Activated CD4-positive, alpha-beta T cell treated with anti-CD3 and anti-CD28 coated beads, Interleukin-2, amount 10 ng/mL, durations not matched to agents 24 days and 14 days (primary cell): ENCODE measurements around the gene ADAMTS12. TPM values are rescaled to one million over a fixed set of nuclear protein-coding genes. Genes with fewer than 3 reads are reported as not detected.

ENCODE experiments used
- DNase-seq: peaks from one replicate; pipeline ENCODE4 v3.0.0; 2022
- H3K27ac Mint-ChIP-seq: one replicate; pipeline ENCODE4 v1.8.0; 2022; ENCODE audit warnings: mild to moderate bottlenecking, mixed read lengths
- H3K27me3 Mint-ChIP-seq: one replicate; pipeline ENCODE4 v1.8.0; 2022; ENCODE audit warnings: mixed read lengths
- H3K36me3 Mint-ChIP-seq: one replicate; pipeline ENCODE4 v1.8.0; 2022; ENCODE audit warnings: low read depth, mild to moderate bottlenecking, mixed read lengths
- H3K4me1 Mint-ChIP-seq: one replicate; pipeline ENCODE4 v1.8.0; 2021; ENCODE audit warnings: mixed read lengths
- H3K4me3 Mint-ChIP-seq: one replicate; pipeline ENCODE4 v1.8.0; 2022; ENCODE audit warnings: mild to moderate bottlenecking, moderate library complexity, mixed read lengths
- H3K9me3 Mint-ChIP-seq: one replicate; pipeline ENCODE4 v1.8.0; 2021; ENCODE audit warnings: mixed read lengths
- intact Hi-C: fragments of 100-400 bp; cut with micrococcal nuclease; formaldehyde crosslinking; loops from one replicate; pipeline ENCODE4 v1.15.1; 2023
- total RNA-seq: library from RNA; stranded (reverse); gene quantifications from 2 replicates; pipeline ENCODE4 v1.2.3, GENCODE V29; 2022

The ADAMTS12 gene
- total RNA-seq, 1 donor from 2014 or later = not detected

DNA sequence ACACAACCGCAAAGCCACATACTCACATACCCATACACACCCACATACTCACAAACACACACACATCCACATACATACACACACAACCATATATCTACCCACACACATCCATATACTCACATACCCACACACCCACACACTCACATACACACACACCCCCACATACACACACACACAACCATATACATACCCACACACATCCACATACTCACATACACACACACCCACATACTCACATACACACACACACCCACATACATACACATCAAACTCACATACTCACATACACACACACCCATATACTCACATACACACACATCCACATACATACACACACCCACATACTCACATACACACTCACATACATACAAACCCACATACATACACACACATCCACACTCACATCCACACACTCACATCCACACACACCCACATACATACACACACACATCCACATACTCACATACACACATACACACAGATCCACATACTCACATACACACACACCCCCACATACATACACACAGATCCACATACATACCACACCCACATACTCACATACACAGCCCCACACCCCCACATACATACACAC, 220.0 kb downstream of the ADAMTS12 start:
- H3K4me1 Mint-ChIP-seq = no peaks in the 10 kb centered on the region

DNA sequence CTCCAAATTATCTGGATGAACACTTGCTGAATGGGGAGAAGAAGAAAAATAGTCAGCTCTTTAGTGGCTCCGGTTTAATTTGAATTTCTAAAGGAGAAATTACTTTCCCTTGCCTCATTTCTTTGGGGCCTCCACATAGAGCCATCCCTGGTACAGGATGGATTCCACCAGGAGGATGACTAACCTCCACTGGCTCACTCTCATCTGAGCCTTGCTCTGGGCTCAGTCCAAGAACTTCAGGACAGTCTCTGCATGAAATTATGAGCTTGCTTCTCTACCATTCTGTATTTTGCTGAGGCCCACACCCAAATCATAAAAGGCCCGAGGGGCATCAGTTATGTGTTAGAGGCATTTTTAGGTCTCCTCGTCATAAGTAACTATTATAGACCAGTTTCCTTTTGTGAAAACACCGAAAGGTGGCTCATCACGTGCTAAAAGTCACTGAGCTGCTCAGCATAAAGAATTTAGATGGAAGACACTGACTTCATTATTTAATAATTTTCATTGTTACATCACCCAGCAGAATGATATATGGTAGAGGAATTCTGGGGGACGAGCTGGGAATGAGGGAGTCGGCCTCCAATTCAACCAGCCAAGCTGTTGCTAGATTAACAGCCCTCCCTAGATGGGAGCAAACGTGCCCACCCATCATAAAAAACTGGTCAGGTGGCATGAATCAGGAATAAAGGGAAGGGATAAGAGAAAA, 228.9 kb downstream of the ADAMTS12 start:
- H3K9me3 Mint-ChIP-seq = no peaks in the 10 kb centered on the region
- H3K36me3 Mint-ChIP-seq = no peaks in the 10 kb centered on the region
- H3K27ac Mint-ChIP-seq = no peak overlapping the region
- H3K4me1 Mint-ChIP-seq = no peaks in the 10 kb centered on the region
- H3K4me3 Mint-ChIP-seq = no peak overlapping the region
- DNase-seq = no peak
- no peaks in the 10 kb centered on the region for H3K27me3 Mint-ChIP-seq
- intact Hi-C loops = no loop called here

More for the DNA sequence above, 220.0 kb downstream of the ADAMTS12 start:
- intact Hi-C loops = no loop called here
- no peaks in the 10 kb centered on the region for H3K27me3 Mint-ChIP-seq
- H3K4me3 Mint-ChIP-seq = no peak overlapping the region
- H3K36me3 Mint-ChIP-seq = no peaks in the 10 kb centered on the region
- H3K27ac Mint-ChIP-seq = no peak overlapping the region
- DNase-seq = no peak
- H3K9me3 Mint-ChIP-seq = no peaks in the 10 kb centered on the region

DNA sequence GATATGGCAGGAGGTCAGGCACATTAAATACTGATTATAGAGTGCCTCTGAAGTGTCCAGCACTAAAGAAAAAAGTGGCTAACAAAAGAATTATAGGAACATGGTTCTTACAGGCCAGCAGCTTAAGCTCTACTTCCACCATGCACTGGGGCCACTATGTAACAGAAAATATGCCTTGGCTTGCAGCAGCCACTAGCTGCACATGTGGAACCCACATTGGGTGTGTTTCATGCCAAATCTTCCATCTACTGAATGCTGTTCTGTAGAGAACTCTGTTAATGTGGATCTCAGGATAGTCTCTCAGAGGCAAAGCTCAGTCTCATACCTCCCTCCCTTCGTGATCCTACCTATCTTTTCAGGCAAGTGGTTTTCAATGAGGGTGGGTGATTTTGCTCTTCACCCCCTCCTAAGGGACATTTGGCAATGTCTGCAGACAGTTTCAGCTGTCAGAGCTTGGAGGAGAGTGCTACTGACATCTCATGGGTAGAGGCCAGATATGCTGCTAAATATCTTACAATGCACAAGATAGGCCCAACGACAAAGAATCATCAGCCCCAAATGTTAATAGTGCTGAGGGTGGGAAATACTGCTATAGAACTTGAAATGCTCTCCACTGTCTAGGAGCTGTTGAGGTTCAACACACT, 232.1 kb downstream of the ADAMTS12 start:
- intact Hi-C loops = no loop called here
- Mint-ChIP-seq H3K27me3 (no peaks in the 10 kb centered on the region), H3K36me3 (no peaks in the 10 kb centered on the region), H3K27ac (no peak overlapping the region), H3K9me3 (no peaks in the 10 kb centered on the region), H3K4me1 (no peaks in the 10 kb centered on the region), H3K4me3 (no peak overlapping the region)
- no peak for DNase-seq

DNA sequence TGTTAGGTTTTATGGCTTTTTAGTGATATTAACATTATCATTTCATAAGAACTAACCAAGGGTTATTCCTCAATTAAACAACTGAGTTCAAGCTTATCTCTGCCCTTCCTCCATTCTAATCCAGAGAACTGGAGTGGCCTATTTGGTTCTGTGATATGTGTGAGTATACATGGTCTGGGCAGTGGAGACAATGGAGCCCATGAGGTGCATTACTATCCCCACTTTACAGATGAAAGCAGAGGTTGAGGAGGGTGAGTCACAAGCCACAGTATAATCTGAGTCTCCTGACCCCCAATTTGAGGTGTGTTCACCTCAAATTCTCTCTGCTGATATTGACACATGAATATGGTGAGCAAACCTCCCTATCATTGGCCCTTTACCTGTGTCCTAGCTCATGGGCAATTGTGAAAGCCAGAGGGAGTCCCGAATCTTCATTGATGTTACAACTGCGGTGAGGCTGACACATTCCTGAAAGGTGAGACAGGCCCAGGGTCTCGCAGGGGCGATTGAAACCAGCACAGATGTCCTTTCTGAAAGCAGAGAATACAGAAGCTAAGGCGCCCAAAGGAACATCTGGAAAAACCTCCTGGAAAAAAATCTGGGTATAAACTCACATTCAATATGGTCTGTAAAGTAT, 233.9 kb downstream of the ADAMTS12 start:
- Mint-ChIP-seq H3K36me3 (no peaks in the 10 kb centered on the region), H3K27ac (no peak overlapping the region), H3K27me3 (no peaks in the 10 kb centered on the region), H3K9me3 (no peaks in the 10 kb centered on the region), H3K4me3 (no peak overlapping the region), H3K4me1 (no peaks in the 10 kb centered on the region)
- intact Hi-C loops = no loop called here
- no peak for DNase-seq

DNA sequence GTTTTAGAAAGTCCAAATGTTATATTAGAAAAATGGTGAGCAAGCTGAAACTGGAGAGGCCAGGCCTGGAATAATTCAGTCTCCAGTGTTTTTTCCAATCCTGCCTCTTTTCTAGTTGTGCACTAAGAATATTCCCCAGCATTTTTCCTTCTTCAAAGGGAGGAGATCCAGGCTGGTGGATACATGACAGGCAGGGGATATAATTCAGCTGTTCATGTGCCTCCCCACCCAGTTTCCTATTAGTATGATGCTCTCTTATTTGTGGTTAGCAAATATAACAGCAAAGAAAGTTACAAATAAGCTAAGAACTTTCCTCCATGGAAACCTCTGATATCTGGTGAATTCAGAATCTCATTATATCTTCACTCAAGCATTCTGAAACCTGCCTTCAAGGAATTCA, 234.6 kb downstream of the ADAMTS12 start:
- no peaks in the 10 kb centered on the region for H3K36me3 Mint-ChIP-seq
- no peak for DNase-seq
- no peaks in the 10 kb centered on the region for H3K9me3 Mint-ChIP-seq
- no peak overlapping the region for H3K4me3 Mint-ChIP-seq
- H3K4me1 Mint-ChIP-seq = no peaks in the 10 kb centered on the region
- H3K27ac Mint-ChIP-seq = no peak overlapping the region
- no peaks in the 10 kb centered on the region for H3K27me3 Mint-ChIP-seq
- intact Hi-C loops = no loop called here

DNA sequence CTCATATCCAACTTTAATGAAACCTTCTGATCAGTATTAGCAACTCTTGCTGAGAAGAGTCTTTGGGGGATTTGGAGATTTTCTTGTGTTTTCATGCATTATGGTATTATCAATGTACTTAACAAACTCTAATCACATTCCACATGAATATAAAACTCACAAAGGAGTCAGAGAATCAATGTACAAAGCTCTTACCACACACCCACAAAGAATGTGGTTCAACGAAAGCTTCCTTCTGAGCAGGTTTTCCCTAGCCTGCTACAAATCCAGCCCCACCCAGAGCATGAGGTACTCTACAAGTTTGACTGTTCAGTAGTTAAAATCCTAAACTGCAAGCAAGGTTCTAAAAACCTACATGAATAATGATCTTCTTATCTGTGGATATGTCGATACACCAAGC, 240.9 kb downstream of the ADAMTS12 start:
- H3K36me3 Mint-ChIP-seq = no peaks in the 10 kb centered on the region
- H3K4me1 Mint-ChIP-seq = no peaks in the 10 kb centered on the region
- no peaks in the 10 kb centered on the region for H3K27me3 Mint-ChIP-seq
- H3K27ac Mint-ChIP-seq = no peak overlapping the region
- intact Hi-C loops = no loop called here
- DNase-seq = no peak
- H3K4me3 Mint-ChIP-seq = no peak overlapping the region
- H3K9me3 Mint-ChIP-seq = no peaks in the 10 kb centered on the region

DNA sequence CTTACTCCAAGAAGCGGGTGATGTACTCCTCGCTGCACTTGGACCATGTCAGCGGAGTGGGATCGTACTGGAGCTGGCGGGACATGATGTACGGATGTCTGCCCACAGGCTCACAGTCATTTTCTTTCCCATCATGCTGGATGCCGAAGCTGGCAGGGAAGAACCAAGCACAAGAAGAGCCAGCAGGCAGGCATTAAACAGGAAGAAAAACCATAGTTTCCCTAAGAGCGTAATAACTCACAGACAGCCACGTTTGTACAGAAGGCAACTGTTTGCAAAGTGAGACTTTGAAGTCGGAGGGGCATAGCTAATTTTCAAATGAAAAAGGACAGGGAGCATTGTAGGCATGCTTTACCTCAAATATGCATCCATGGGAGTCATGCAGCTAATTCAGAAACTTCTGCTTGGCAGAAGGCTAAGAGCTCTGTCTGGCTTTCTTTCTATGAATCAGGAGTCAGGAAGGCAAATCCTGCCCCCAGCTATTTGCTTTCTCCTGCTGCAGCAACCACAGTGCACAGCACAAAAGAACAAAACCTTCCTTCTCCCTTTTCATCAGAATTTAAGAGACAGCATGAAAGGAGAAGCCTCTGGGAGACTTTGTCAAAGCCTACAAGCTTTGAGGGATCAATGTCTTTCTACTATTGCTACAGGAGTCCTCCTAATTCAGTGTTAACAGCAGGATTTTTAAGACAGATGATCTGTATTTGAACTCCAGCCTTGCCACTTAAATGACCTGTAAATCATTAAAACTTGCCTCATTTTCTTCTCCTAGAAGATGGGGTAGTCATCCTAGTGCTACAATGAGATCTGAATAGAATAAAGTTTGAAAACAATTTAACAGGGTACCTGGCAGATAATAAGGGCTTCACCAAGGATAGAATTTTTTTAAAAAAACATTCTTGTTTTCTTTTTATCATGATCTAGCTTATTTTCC, 242.0 kb downstream of the ADAMTS12 start:
- no peaks in the 10 kb centered on the region for H3K9me3 Mint-ChIP-seq
- no peak overlapping the region for H3K27ac Mint-ChIP-seq
- H3K4me3 Mint-ChIP-seq = no peak overlapping the region
- no peaks in the 10 kb centered on the region for H3K27me3 Mint-ChIP-seq
- no peaks in the 10 kb centered on the region for H3K36me3 Mint-ChIP-seq
- DNase-seq = no peak
- H3K4me1 Mint-ChIP-seq = no peaks in the 10 kb centered on the region
- intact Hi-C loops = no loop called here

DNA sequence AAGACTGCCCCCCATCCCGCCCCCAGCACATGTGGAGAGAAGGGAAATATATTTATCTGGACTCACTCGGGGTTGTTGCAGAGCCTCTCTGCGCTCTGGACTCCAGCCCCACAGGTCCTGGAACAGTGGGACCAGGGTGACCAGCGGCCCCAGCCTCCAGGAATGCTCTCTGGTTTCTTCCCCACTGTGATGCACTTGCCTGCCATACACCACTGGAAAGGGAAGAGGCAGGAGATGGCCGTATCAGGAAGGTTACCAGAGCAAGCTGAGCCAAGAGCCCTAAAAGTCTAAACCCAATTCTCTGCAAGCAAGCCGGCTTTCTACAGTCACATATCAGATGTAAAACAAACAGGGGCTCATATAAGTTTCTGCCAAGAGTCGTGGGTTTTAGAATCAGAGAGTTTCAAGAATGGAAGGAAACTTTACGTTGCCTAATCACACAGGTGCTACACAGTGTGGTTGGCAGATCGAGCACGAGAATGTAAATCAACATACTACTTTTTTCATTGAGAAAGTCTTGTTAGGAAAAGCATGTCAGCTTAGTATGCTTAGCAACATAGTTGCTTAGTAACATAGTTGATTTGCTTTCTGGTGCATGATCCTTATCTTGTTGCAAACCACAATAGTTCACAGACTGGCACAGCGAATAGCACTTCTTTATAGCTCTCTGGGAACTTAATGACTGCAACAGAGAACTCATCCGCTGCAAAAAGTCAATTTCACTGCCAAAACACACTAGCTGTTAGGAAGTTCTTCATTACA, 249.9 kb downstream of the ADAMTS12 start:
- H3K4me3 Mint-ChIP-seq = no peak overlapping the region
- intact Hi-C loops = no loop called here

DNA sequence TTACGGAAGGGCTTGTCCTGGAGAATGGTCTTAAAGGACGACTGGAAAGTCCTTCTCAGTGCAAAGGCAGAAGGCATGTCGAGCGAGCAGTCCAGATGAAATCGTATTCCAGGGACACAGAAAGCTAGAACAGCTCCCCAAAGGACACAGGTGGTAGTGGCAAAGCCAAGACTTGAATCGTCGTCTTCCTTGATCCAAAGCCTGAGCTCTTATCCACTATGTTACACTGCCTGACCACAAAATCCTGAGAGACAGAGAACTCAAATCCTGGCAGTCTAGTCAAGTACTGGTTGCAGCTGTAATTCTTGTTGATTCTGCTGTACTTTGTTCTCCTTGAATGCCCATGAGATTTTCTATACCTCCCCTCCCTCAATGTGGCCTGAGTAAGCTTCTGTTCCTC, 252.3 kb downstream of the ADAMTS12 start:
- Mint-ChIP-seq H3K9me3 (no peaks in the 10 kb centered on the region), H3K27me3 (no peaks in the 10 kb centered on the region), H3K27ac (no peak overlapping the region), H3K36me3 (no peaks in the 10 kb centered on the region), H3K4me1 (no peaks in the 10 kb centered on the region), H3K4me3 (no peak overlapping the region)
- no peak for DNase-seq
- intact Hi-C loops = no loop called here

More for the DNA sequence above, 249.9 kb downstream of the ADAMTS12 start:
- Mint-ChIP-seq H3K27me3 (no peaks in the 10 kb centered on the region), H3K9me3 (no peaks in the 10 kb centered on the region), H3K36me3 (no peaks in the 10 kb centered on the region), H3K27ac (no peak overlapping the region), H3K4me1 (no peaks in the 10 kb centered on the region)
- no peak for DNase-seq

DNA sequence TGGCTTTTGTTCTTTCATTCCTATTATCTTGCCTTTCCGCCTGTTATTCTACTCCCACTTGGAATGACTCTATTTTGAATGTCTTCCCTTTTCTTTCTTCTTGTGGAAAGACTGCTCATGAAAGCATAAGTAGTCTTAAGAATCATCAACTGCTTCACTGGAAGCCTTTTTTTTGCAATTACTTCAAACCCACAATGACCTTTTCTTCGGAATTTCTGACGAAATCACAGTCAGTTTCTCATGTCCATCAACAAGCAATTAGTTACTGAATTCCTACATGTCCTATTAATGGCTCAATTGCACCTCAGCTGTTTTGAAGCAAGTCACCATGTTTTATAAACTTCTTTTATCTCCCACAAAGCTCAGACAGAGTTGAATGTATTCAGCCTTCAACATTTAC, 254.8 kb downstream of the ADAMTS12 start:
- no peaks in the 10 kb centered on the region for H3K4me1 Mint-ChIP-seq
- no peak for DNase-seq
- no peaks in the 10 kb centered on the region for H3K27me3 Mint-ChIP-seq
- H3K36me3 Mint-ChIP-seq = no peaks in the 10 kb centered on the region
- intact Hi-C loops = no loop called here
- no peaks in the 10 kb centered on the region for H3K9me3 Mint-ChIP-seq
- no peak overlapping the region for H3K4me3 Mint-ChIP-seq
- no peak overlapping the region for H3K27ac Mint-ChIP-seq

DNA sequence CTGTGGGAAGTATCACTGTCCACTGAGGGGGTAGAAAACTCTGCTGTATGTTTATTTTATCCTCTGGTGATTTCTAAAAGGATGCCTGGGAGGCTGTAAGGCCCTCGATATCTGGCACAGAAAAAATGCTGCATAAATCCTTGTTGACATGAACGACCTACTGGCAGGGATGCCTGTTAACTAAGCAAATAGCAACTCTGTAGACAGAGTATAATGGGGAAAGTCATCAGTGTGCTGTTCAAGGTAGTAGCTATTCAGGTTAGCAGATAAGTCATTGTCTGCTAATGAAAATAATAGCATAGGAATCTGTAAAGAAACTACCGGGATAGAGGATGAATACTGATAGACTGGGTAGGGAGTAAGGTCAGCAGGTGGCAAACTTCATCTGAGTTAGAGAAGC, 256.2 kb downstream of the ADAMTS12 start:
- H3K4me1 Mint-ChIP-seq = no peaks in the 10 kb centered on the region
- intact Hi-C loops = no loop called here
- DNase-seq = no peak
- no peaks in the 10 kb centered on the region for H3K9me3 Mint-ChIP-seq
- H3K36me3 Mint-ChIP-seq = no peaks in the 10 kb centered on the region
- no peak overlapping the region for H3K4me3 Mint-ChIP-seq
- no peak overlapping the region for H3K27ac Mint-ChIP-seq
- no peaks in the 10 kb centered on the region for H3K27me3 Mint-ChIP-seq

DNA sequence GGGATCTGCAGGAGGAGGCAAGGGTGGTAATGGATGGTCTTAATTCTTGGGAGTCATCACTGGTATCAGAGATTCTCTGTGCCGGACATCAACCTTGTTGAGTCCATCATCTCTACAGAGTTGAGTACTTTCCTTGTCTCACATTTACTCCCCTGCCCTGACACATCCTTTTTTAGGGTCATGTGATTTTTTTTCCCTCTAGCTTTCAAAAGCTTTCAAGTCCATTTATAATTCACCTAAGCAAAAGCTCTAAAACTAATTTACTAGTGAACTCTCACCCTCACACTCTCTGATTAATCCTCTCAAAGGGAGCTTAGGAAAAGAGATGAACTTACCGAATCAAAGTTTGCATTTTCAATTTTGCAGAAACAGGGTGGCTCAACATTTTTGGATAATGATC, 258.1 kb downstream of the ADAMTS12 start:
- Mint-ChIP-seq H3K27me3 (no peaks in the 10 kb centered on the region), H3K4me3 (no peak overlapping the region), H3K36me3 (no peaks in the 10 kb centered on the region), H3K9me3 (no peaks in the 10 kb centered on the region), H3K27ac (no peak overlapping the region), H3K4me1 (no peaks in the 10 kb centered on the region)
- no peak for DNase-seq
- intact Hi-C loops = no loop called here

DNA sequence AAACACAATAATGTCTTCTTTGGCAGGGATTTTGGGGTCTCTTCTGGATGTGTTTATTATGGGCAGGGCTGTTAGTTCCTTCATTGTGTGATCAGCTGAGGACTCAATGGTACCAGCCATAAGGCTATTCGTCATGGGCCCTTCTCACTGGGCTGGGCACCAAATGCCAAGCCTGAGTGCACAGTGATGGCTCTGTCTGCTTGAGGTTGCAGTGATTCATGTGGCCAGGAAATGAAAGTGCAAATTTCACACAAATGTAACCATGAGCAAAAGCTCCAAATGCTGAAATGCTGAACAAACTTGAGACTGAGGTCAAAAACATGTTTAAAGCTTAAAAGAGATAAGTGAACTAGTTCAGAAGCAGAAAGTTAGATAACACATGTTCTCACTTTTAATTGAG, 260.0 kb downstream of the ADAMTS12 start:
- intact Hi-C loops = no loop called here
- Mint-ChIP-seq H3K4me3 (no peak overlapping the region), H3K4me1 (no peaks in the 10 kb centered on the region), H3K36me3 (no peaks in the 10 kb centered on the region), H3K9me3 (no peaks in the 10 kb centered on the region), H3K27ac (no peak overlapping the region), H3K27me3 (no peaks in the 10 kb centered on the region)
- DNase-seq = no peak
